WERI-Rb-1 (cell line): Measurements from ENCODE around the gene PFDN2.

Experiments used
- DNase-seq: peaks from one replicate; pipeline ENCODE4 v3.0.0-alpha.2; 2020
- H3K27ac ChIP-seq: fragments of 250-450 bp; sonication (Bioruptor Pico); 2 replicates; pipeline ENCODE4 v1.5.1; 2020; ENCODE audit warnings: mild to moderate bottlenecking, moderate library complexity
- H3K27me3 ChIP-seq: fragments of 250-450 bp; sonication (Bioruptor Pico); 2 replicates; pipeline ENCODE4 v1.5.1; 2021; ENCODE audit warnings: mild to moderate bottlenecking, low read depth, moderate library complexity; ENCODE audit not compliant: insufficient read depth, severe bottlenecking
- H3K36me3 ChIP-seq: fragments of 250-450 bp; sonication (Bioruptor Pico); 2 replicates; pipeline ENCODE4 v1.5.1; 2020; ENCODE audit warnings: mild to moderate bottlenecking, moderate library complexity
- H3K4me3 ChIP-seq: 2 replicates; pipeline ENCODE4 v1.5.1; 2011; ENCODE audit warnings: low read depth, mild to moderate bottlenecking, control low read depth, low read length
- H3K9me3 ChIP-seq: fragments of 250-450 bp; sonication (Bioruptor Pico); 2 replicates; pipeline ENCODE4 v1.5.1; 2021; ENCODE audit warnings: mild to moderate bottlenecking, moderate library complexity; ENCODE audit not compliant: severe bottlenecking
- CTCF ChIP-seq: IDR thresholded peaks from 2 replicates; pipeline ENCODE4 v1.5.1; 2011; ENCODE audit warnings: low read depth, mild to moderate bottlenecking, control low read depth, inconsistent platforms, low read length

PFDN2 gene

GRCh38 chr1:161145832-161146231, 28.0 kb upstream of the PFDN2 start:
- H3K27ac ChIP-seq, result no peak overlapping the region
- no peak for TF ChIP-seq CTCF

GRCh38 chr1:161140755-161141400, 23.0 kb upstream of the PFDN2 start:
- TF ChIP-seq CTCF, result no peak
- DNase-seq, result no peak

More at GRCh38 chr1:161145832-161146231, 28.0 kb upstream of the PFDN2 start:
- H3K27me3 ChIP-seq, result no peaks in the 10 kb centered on the region
- no peak for DNase-seq
- no peaks in the 10 kb centered on the region for H3K36me3 ChIP-seq
- no peak overlapping the region for H3K4me3 ChIP-seq
- no peaks in the 10 kb centered on the region for H3K9me3 ChIP-seq

GRCh38 chr1:161139766-161140165, 21.9 kb upstream of the PFDN2 start:
- H3K27ac ChIP-seq, result no peak overlapping the region
- H3K4me3 ChIP-seq, result no peak overlapping the region
- DNase-seq, result peak; percentile 51
- peak; percentile 51 for TF ChIP-seq CTCF
- H3K27me3 ChIP-seq, result no peaks in the 10 kb centered on the region
- H3K36me3 ChIP-seq, result peaks cover 4% of the 10 kb centered on the region
- H3K9me3 ChIP-seq, result no peaks in the 10 kb centered on the region

More at GRCh38 chr1:161140755-161141400, 23.0 kb upstream of the PFDN2 start:
- Histone ChIP-seq H3K4me3 (no peak overlapping the region), H3K9me3 (no peaks in the 10 kb centered on the region), H3K27ac (no peak overlapping the region), H3K27me3 (no peaks in the 10 kb centered on the region), H3K36me3 (no peaks in the 10 kb centered on the region)

GRCh38 chr1:161138431-161138830, 20.6 kb upstream of the PFDN2 start:
- Histone ChIP-seq H3K4me3 (no peak overlapping the region), H3K36me3 (peaks cover 11% of the 10 kb centered on the region), H3K27ac (no peak overlapping the region), H3K9me3 (no peaks in the 10 kb centered on the region), H3K27me3 (no peaks in the 10 kb centered on the region)
- no peak for TF ChIP-seq CTCF
- DNase-seq, result no peak

- H3K9me3 ChIP-seq, result no peaks in the 10 kb centered on the region
- no peak overlapping the region for H3K27ac ChIP-seq
- TF ChIP-seq CTCF, result no peak
- no peaks in the 10 kb centered on the region for H3K27me3 ChIP-seq
- no peak for DNase-seq
- H3K36me3 ChIP-seq, result peaks cover 11% of the 10 kb centered on the region
- no peak overlapping the region for H3K4me3 ChIP-seq
Observed at GRCh38 chr1:161137881-161138280, 20.0 kb upstream of the PFDN2 start.

GRCh38 chr1:161133220-161133740, 15.4 kb upstream of the PFDN2 start:
- Histone ChIP-seq H3K9me3 (no peaks in the 10 kb centered on the region), H3K36me3 (peaks cover 35% of the 10 kb centered on the region), H3K27me3 (no peaks in the 10 kb centered on the region), H3K4me3 (peak overlapping the region; percentile 79), H3K27ac (peak overlapping the region; percentile 95)
- TF ChIP-seq CTCF, result no peak
- DNase-seq, result no peak
